Neural progenitor cell (in vitro differentiated cells): ENCODE data around the gene CDKN2AIPNL. TPM values are rescaled to one million over a fixed set of nuclear protein-coding genes. Genes with fewer than 3 reads are reported as not detected.
A peak's percentile ranks its signal among the peaks of the same experiment; 100 is the strongest.

ENCODE experiments used
- DNase-seq: peaks from one replicate; pipeline ENCODE4 v3.0.0-alpha.2; 2016; ENCODE audit warnings: low spot score
- H2AFZ ChIP-seq: fragments of 200-600 bp; sonication (generic); replicated peaks from 2 replicates; pipeline ENCODE4 v1.6.1; 2016; ENCODE audit warnings: antibody characterized with exemption
- H3F3A ChIP-seq: fragments of 200-600 bp; sonication (generic); 2 replicates; pipeline ENCODE4 v1.6.1; 2016; ENCODE audit warnings: antibody characterized with exemption, low read depth
- H3K27ac ChIP-seq: fragments of 200-600 bp; sonication (generic); 2 replicates; pipeline ENCODE4 v1.5.1; 2016; ENCODE audit warnings: mild to moderate bottlenecking
- H3K27me3 ChIP-seq: fragments of 200-600 bp; sonication (generic); 2 replicates; pipeline ENCODE4 v1.6.1; 2016; ENCODE audit warnings: mild to moderate bottlenecking, moderate library complexity
- H3K36me3 ChIP-seq: fragments of 200-600 bp; sonication (generic); 2 replicates; pipeline ENCODE4 v1.5.1; 2016
- H3K4me1 ChIP-seq: fragments of 200-600 bp; sonication (generic); 2 replicates; pipeline ENCODE4 v1.6.1; 2016; ENCODE audit warnings: mixed run types
- H3K4me2 ChIP-seq: fragments of 200-600 bp; sonication (generic); 2 replicates; pipeline ENCODE4 v1.6.1; 2016
- H3K4me3 ChIP-seq: fragments of 200-600 bp; sonication (generic); 2 replicates; pipeline ENCODE4 v1.5.1; 2016
- H3K79me2 ChIP-seq: fragments of 200-600 bp; sonication (generic); 2 replicates; pipeline ENCODE4 v1.6.1; 2016; ENCODE audit warnings: low read depth
- H3K9ac ChIP-seq: fragments of 200-600 bp; sonication (generic); 2 replicates; pipeline ENCODE4 v1.6.1; 2016
- H3K9me3 ChIP-seq: fragments of 200-600 bp; sonication (generic); 2 replicates; pipeline ENCODE4 v1.5.1; 2016; ENCODE audit warnings: low read depth
- H4K20me1 ChIP-seq: fragments of 200-600 bp; sonication (generic); 2 replicates; pipeline ENCODE4 v1.6.1; 2016; ENCODE audit warnings: low read depth
- H3K27ac Mint-ChIP-seq: 3 replicates; pipeline ENCODE4 v1.8.0; 2021; ENCODE audit warnings: mixed read lengths
- H3K27me3 Mint-ChIP-seq: 2 replicates; pipeline ENCODE4 v1.8.0; 2022; ENCODE audit warnings: low read depth, mild to moderate bottlenecking, inconsistent platforms, moderate library complexity, mixed read lengths; ENCODE audit not compliant: insufficient read depth
- H3K36me3 Mint-ChIP-seq: 3 replicates; pipeline ENCODE4 v1.8.0; 2021; ENCODE audit warnings: mixed read lengths
- H3K4me1 Mint-ChIP-seq: 3 replicates; pipeline ENCODE4 v1.8.0; 2021; ENCODE audit warnings: mixed read lengths
- H3K4me3 Mint-ChIP-seq: 3 replicates; pipeline ENCODE4 v1.8.0; 2021; ENCODE audit warnings: mild to moderate bottlenecking, moderate library complexity, mixed read lengths
- H3K9me3 Mint-ChIP-seq: 3 replicates; pipeline ENCODE4 v1.8.0; 2020; ENCODE audit warnings: mixed read lengths
- EZH2 ChIP-seq: fragments of 200-600 bp; sonication (generic); IDR thresholded peaks from 2 replicates; pipeline ENCODE4 v1.6.1; 2017; ENCODE audit warnings: antibody characterized with exemption, mild to moderate bottlenecking, moderate library complexity
- EZH2phosphoT487 ChIP-seq: fragments of 200-600 bp; sonication (generic); IDR thresholded peaks from 2 replicates; pipeline ENCODE4 v1.6.1; 2017; ENCODE audit warnings: antibody characterized with exemption
- total RNA-seq: library from RNA; depleted of rRNA; stranded (reverse); fragments of >200 nt; gene quantifications from 2 replicates; pipeline ENCODE4 v1.2.3, GENCODE V29; 2015; ENCODE audit warnings: low replicate concordance
- TF ChIP-seq, protein P1 (sequence below): fragments of 200-600 bp; sonication (generic); IDR thresholded peaks from 2 replicates; pipeline ENCODE4 v1.5.1; 2017; ENCODE audit warnings: antibody characterized with exemption, mild to moderate bottlenecking

Gene CDKN2AIPNL
- total RNA-seq, 1 donor from 2014 or later, result 78.9 TPM

DNA sequence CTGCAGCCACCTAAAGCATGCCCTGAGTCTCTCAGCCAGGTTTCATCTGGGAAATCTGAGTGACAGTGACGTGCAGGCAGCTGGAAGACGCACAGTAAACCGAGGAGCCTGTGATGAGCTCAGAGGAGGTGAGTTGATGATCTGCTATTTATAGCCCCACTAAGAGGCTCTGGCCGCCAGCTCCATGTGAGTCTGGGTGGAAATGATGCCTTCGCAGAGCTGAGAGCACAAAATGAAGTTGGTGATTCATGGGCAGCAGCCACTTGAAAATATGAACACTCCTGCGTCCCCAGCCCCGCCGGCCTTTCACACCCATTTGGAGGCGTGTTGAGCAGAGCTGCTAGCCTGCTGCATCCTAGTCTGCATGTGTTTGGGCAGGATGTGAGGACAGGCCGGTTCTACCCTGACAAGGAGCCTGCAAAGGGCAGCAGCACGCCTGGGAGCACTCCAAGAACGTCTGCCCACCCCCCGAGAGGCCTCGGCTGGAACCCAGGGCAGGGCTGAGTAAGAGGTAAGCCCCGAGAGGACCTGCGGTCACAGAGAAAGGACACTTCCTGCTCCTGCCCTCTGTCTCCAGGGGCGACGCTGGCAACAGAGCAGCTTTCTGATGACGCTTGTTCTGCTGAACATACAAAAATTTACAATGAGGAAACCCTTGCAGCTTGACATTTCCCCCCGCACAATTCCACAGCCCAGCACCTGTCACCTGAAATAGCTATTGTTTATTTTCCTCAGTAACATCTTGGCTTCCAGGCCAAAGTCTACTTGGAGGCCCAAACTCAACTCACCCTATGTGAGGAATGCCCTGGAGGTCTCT, 25.1 kb upstream of the CDKN2AIPNL start:
- TF ChIP-seq EZH2phosphoT487 (no peak), EZH2 (no peak)
- TF ChIP-seq, protein P1, sequence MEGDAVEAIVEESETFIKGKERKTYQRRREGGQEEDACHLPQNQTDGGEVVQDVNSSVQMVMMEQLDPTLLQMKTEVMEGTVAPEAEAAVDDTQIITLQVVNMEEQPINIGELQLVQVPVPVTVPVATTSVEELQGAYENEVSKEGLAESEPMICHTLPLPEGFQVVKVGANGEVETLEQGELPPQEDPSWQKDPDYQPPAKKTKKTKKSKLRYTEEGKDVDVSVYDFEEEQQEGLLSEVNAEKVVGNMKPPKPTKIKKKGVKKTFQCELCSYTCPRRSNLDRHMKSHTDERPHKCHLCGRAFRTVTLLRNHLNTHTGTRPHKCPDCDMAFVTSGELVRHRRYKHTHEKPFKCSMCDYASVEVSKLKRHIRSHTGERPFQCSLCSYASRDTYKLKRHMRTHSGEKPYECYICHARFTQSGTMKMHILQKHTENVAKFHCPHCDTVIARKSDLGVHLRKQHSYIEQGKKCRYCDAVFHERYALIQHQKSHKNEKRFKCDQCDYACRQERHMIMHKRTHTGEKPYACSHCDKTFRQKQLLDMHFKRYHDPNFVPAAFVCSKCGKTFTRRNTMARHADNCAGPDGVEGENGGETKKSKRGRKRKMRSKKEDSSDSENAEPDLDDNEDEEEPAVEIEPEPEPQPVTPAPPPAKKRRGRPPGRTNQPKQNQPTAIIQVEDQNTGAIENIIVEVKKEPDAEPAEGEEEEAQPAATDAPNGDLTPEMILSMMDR, result no peak
- Mint-ChIP-seq H3K4me3 (no peak overlapping the region), H3K27me3 (peaks cover 6% of the 10 kb centered on the region), H3K4me1 (peaks cover 5% of the 10 kb centered on the region), H3K36me3 (no peaks in the 10 kb centered on the region), H3K9me3 (no peaks in the 10 kb centered on the region), H3K27ac (no peak overlapping the region)
- Histone ChIP-seq H3K4me1 (no peaks in the 10 kb centered on the region), H3K27ac (no peak overlapping the region), H3F3A (no peaks in the 10 kb centered on the region), H2AFZ (peak overlapping the region; percentile 33), H3K79me2 (no peaks in the 10 kb centered on the region), H3K9me3 (no peaks in the 10 kb centered on the region), H3K4me2 (no peak overlapping the region), H3K36me3 (no peaks in the 10 kb centered on the region), H4K20me1 (no peaks in the 10 kb centered on the region), H3K4me3 (no peak overlapping the region), H3K9ac (no peak overlapping the region), H3K27me3 (no peaks in the 10 kb centered on the region)
- DNase-seq, result no peak

DNA sequence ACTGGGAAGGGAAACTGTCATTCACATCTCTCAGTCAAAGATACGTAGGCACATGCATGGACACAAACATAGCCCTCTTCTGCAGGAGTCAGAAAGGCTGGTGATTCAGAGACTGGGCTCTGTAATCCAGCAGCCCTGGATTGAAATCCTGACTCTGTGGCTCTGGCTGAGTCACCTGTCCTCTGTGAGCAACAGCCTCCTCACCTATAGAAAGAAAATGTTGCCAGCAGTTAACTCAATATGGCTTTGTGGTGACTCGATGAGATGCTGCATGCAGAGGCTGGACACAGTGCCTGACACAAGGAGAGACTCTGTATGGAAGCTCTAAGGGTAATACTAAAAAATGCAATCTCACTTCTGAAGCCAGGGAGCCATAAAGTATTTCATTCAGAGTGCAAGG, 23.9 kb upstream of the CDKN2AIPNL start:
- Mint-ChIP-seq H3K4me3 (no peak overlapping the region), H3K4me1 (peaks cover 5% of the 10 kb centered on the region), H3K27me3 (peaks cover 4% of the 10 kb centered on the region), H3K9me3 (no peaks in the 10 kb centered on the region), H3K36me3 (no peaks in the 10 kb centered on the region), H3K27ac (no peak overlapping the region)
- no peaks in the 10 kb centered on the region for H3K9me3 ChIP-seq
- H2AFZ ChIP-seq, result no peak overlapping the region
- no peaks in the 10 kb centered on the region for H3K36me3 ChIP-seq
- H3F3A ChIP-seq, result no peaks in the 10 kb centered on the region
- H3K27me3 ChIP-seq, result no peaks in the 10 kb centered on the region
- H3K27ac ChIP-seq, result no peak overlapping the region
- TF ChIP-seq EZH2, result no peak
- no peak for TF ChIP-seq EZH2phosphoT487
- TF ChIP-seq, protein P1, result no peak
- no peak overlapping the region for H3K9ac ChIP-seq
- no peak overlapping the region for H3K4me3 ChIP-seq
- H3K4me2 ChIP-seq, result no peak overlapping the region
- H3K4me1 ChIP-seq, result no peaks in the 10 kb centered on the region
- DNase-seq, result no peak
- H3K79me2 ChIP-seq, result no peaks in the 10 kb centered on the region
- H4K20me1 ChIP-seq, result no peaks in the 10 kb centered on the region

DNA sequence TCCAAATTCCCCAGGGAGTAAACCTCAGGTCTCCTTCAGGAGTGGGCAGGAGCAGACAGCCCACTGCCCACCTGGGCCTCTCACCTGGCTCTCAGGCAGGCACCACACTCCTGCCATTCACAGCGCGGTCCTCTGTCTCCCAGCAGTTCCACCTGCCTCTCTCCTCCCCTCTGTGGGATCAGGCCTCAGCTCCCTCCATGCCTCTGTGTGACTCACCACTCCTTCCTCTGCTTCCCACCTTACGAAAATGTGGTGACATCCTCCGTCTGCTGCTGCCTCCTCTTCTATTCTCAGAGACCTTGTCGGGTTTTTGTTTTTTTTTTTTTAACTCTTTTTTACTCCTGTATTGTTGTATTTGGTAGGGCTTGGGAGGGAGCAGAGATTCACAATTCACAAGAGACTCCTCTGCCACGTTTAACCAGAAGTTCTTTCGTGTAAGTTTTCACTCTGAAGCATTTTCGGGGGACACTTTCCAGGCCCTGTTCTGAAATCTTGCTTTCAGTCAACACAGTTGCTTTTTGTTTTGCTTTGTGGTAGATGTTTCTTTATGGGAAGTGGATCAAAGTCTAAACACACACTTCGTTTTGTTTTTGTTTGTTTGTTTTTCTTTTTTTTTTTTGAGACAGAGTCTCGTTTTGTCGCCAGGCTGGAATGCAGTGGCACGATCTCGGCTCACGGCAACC, 21.1 kb upstream of the CDKN2AIPNL start:
- Histone ChIP-seq H3K9me3 (no peaks in the 10 kb centered on the region), H3F3A (peaks cover 13% of the 10 kb centered on the region), H3K79me2 (no peaks in the 10 kb centered on the region), H3K9ac (no peak overlapping the region), H3K36me3 (no peaks in the 10 kb centered on the region), H3K4me3 (no peak overlapping the region), H3K27ac (no peak overlapping the region), H3K27me3 (no peaks in the 10 kb centered on the region), H2AFZ (peak overlapping the region; percentile 83), H3K4me2 (no peak overlapping the region), H4K20me1 (no peaks in the 10 kb centered on the region), H3K4me1 (peaks cover 24% of the 10 kb centered on the region)
- no peak overlapping the region for H3K4me3 Mint-ChIP-seq
- TF ChIP-seq EZH2 (no peak), EZH2phosphoT487 (no peak)
- TF ChIP-seq, protein P1, result no peak
- no peaks in the 10 kb centered on the region for H3K36me3 Mint-ChIP-seq
- H3K4me1 Mint-ChIP-seq, result peaks cover 12% of the 10 kb centered on the region
- H3K27ac Mint-ChIP-seq, result no peak overlapping the region
- peaks cover 2% of the 10 kb centered on the region for H3K27me3 Mint-ChIP-seq
- no peak for DNase-seq
- H3K9me3 Mint-ChIP-seq, result no peaks in the 10 kb centered on the region
